Measurements from ENCODE around the gene TPRN.

The TPRN gene

DNA sequence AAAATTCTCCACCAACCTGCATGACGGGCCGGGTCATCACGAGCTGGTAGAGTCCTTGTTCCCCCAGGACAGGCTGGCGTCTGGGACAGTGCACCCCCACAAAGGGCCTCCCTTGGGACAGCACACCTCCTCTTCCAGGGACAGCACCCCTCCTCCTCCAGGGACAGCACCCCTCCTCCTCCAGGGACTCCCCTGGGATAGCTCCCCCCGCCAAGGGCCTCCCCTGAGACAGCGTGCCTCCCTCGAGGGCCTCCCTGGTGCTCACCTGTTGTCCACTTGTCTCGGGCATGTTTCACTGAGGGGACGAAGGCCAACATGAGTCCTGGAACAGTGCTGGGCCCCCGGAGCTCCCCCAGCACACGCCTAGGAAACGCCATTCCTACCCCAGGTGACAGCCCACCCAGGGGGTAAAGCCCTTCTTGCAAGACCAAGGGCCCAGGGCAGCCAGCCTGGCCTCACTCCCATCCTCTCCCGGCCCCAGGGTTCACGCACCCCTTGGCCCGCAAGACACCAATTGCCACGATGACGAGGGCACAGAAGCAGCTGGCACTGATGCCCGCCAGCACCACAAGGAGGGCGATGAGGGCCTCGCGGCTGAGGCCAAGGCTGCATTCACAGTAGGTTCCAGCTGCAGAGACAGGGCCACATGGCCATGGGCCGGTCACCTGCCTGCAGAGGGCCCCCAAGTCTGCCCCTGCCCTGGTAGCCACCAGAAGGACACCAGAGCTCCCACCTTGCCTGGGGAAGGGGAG lies 29.2 kb downstream of the TPRN start:
- DNase-seq, result no peak

DNA sequence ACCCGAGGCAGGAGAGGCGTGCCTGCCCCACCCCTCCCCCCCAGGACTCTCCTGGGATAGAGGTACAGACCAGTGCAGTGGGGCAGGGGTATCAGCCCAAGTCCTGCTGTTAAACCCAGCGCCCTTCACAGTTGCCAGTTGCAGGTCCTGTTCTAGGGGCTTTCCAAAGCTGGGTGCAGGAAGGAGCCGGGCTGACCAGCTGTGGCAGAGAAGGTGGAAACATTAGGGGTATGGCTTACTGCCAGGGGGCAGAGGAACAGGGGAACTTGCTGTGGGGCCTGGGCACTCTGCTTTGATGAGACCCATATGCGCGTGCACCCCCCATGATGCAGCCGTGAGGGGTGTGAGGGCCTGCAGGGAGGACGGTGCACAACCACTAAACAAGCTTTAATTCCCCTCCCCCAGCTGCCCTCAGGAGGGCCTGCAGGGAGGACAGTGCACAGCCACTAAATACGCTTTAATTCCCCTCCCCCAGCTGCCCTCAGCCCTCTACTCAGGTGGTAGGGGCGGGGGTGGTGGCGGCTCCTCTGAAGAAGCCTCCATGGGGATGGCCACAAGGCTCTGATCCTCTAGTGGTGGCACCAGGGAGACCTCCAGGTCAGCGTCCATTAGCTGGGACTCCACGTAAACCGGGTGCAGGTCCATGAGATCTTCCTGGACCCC lies 29.9 kb downstream of the TPRN start:
- DNase-seq, result no peak

DNA sequence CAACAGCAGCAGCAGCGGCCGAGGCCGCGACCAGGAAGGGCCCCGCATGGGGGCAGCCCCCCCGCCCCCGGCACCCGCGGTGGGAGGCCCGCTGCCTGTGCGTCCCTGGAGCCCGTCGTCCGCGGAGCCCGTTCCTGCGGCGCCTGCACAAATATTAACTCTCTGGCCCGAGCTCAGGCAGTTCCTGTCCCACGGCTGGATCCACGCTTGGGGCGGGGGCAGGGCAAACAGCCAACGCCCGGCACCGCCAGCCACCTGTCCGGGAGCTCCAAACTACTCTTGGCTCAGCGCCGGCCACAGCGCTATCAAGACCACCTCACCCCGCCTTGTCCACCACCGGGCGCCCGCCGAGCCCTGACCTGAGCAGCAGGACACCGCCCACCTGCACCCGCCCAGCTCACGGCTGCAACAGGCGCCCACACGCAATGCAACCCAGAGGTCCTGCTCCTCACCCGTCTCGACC lies 30.6 kb downstream of the TPRN start, which contains the start of gene LRRC26:
TSS of gene LRRC26 (minus strand) at position 156 of the 463 bp plus-strand sequence. CDS start at position 48, 108 bp downstream.
- no peak for DNase-seq

DNA sequence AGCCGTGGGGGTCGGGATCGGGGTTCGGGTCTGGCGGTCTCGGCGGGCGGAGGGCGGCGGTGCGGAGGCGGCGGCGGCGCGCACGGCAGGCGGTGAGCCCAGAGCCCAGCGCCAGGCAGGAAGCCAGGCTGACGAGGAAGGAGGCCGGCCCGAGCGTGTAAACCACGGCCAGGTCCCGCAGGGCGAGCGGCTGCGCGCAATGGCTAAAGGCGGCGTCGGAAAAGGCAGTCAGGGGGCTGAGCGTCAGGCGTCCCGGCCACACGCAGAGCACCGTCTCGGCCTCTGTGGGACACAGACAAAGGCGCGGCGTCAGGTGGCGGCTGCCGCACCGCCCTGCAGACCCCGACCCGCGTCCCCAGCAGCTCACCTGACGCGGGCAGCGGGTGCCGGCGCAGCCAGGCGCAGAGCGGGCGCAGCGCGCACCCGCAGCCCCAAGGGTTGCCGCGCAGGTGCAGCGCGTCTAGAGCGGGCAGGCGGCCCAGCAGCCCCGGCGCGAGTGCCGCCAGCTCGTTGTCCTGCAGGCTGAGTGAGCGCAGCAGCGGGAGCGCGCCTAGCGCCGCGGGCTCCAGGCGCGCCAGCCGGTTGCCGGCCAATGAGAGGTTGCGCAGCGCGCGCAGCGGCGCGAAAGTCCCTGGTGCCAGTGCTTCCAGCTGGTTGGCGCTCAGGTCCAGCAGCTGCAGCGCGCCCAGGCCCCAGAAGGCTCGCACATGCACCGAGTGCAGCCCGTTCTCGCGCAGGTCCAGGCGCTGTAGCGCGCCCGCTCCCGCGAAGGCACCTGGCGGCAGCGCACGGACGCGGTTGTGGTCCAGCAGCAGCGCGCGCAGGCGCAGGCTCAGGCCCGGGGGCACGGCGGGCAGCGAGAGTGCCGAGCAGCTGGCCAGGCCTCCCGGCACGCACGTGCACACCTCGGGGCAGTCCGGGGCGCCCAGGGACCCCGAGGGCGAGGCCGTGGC lies 31.4 kb downstream of the TPRN start:
- DNase-seq, result no peak

DNA sequence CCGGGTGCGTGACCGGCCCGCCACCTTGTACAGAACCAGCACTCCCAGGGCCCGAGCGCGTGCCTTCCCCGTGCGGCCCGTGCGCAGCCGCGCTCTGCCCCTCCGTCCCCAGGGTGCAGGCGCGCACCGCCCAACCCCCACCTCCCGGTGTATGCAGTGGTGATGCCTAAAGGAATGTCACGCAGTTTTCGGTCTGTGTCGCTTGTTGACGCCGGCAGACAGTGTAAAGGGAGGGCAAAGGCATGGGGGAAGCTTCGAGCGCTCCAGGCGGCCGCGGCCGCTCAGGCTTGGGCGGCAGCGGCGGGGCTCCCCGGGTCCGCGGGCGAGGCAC lies 32.0 kb downstream of the TPRN start:
- no peak for DNase-seq

DNA sequence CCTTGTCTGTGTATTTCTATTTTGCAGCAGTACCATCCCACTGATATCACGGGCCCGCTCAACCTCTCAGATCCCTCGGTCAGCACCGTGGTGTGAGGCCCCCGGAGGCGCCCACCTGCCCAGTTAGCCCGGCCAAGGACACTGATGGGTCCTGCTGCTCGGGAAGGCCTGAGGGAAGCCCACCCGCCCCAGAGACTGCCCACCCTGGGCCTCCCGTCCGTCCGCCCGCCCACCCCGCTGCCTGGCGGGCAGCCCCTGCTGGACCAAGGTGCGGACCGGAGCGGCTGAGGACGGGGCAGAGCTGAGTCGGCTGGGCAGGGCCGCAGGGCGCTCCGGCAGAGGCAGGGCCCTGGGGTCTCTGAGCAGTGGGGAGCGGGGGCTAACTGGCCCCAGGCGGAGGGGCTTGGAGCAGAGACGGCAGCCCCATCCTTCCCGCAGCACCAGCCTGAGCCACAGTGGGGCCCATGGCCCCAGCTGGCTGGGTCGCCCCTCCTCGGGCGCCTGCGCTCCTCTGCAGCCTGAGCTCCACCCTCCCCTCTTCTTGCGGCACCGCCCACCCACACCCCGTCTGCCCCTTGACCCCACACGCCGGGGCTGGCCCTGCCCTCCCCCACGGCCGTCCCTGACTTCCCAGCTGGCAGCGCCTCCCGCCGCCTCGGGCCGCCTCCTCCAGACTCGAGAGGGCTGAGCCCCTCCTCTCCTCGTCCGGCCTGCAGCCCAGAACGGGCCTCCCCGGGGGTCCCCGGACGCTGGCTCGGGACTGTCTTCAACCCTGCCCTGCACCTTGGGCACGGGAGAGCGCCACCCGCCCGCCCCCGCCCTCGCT lies 32.6 kb downstream of the TPRN start:
- DNase-seq, result no peak

DNA sequence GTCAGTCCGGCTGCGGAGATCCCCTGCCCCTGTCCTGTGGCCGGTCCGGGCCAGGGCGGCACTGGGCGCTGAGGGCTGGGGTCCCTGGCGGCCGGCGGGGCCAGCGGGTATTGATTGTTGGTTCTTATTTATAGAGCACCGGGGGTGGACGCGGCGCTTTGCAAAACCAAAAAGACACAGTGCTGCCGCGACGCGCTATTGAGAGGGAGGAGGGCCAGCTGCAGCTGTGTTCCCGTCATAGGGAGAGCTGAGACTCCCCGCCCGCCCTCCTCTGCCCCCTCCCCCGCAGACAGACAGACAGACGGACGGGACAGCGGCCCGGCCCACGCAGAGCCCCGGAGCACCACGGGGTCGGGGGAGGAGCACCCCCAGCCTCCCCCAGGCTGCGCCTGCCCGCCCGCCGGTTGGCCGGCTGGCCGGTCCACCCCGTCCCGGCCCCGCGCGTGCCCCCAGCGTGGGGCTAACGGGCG lies 33.2 kb downstream of the TPRN start:
- DNase-seq, result no peak

DNA sequence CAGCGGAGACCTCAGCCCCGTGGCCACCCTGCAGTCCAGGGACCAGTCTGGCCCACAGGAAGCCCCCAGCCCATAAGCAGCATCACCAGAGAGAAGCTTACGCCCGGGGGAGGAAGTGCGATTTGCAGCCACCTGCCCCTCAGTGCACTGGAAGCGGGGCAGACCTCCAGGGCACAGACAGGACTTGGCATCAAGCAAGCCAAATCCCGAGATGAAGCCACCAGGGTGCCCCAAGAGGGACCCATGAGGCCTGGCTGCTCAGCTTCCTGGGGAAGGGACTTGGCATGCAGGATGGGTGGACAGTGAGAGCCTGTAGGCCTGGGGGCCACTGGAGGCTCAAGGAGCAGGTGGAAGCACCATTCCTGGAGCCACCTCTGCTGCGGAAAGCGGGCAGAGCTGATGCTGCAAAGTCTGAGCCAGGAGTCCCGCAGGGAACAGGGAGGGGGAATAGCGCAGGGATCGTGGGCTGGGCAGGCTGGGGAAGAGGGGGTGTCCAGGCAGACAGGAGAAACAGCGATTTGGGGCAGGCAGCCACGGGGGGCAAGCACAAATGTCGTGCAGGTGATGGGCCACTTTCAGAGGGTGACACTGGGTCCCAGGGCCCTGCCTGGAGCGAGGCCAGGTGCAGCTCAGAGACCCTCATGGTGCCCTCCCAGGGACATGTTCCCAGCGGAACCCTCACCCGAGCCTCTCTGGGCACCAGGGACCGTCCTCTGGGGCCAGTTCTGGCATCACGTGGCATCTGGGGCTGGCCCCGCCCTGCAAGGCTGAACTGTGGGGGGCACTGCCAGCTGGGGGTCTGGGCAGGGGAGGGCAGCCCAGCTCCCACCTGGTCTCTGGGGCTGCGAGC lies 33.9 kb downstream of the TPRN start:
- no peak for DNase-seq

DNA sequence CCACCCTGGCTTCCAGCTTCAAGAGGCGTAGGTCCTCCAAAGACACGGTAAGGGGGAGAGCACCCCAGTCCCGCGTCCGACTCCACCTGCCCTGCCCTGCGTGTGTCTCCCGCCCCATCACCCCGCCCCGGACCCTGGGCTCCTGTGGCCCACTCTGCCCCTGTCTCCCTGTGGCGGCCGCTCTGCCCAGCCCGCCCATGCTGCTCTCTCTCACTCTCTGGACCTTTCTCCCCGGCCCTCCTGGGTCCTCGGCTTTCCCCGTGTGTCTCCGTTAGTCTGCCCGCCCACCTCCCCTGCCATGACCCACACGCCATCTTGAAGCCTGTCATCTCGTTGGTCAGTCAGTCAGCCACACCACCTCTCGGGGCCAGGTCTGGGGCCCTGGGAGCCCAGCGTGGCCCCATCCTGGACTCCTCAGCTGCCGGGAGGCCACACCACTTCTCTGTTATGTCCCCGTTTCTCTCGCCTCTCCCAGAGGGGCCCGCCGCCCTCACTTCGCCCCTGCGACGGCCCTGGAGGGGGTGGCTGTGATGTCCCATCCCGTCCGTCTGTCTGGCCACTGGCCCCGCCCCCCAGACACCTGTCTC lies 35.2 kb downstream of the TPRN start:
- no peak for DNase-seq

DNA sequence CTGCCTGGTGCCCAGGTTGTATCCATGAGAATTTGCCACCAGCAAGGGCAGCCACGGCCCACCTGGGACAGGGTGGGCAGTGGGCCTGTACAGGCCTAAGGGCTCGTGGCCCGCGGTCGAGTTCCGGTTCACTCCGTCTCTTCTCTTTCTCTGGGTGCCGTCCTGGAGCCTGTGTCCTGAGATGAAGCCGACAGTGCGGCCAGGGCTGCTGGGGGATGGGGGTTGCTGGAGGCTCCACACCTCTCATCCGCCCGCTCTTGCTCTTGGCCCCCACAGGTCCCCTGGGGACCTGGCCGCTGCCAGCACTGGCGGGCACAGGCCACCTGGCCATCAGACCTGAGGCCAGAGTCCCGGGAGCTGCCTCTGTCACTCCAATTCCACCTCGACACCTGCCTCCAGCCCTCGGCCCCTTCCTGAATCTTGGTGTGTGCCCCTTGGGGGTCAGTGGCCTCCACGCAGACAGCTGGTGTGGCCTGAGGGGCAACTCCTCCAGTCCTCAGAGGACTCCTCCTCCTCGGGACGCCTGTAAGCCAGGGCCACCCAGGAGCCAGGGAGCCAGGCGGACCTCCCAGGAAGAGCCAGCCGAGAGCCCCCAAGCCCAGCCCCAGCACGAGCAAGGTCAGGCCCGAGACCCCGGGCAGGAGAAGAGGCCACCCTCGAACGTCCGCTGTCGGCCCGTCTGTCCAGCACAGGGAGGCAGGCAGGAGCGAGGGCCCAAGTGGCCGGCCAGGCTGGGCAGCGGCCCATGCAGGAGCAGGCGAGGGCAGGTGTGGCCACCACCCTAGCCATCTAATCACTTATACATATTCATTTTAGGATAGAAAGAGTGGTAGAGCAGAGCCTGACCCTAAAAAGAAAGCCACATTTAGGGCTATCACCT lies 35.9 kb downstream of the TPRN start:
- DNase-seq, result no peak

DNA sequence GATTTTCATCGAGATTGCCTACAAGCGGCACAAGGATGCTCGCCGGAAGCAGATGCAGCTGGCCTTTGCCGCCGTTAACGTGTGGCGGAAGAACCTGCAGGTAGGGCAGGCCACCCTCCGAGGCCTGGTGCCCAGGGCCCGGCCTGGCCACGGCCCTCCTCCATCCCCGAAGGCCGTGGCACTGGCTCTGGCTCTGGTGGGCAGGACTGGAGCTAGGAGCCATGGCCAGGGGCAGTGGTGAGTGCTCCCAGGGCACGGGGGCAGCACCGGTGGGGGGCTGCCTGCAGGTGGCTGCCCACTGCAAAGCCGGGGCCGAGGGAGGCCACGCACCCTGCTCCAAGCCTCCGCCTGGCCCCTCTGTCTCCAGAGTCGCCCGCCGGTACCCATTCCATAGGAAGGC lies 36.7 kb downstream of the TPRN start:
- DNase-seq, result no peak

DNA sequence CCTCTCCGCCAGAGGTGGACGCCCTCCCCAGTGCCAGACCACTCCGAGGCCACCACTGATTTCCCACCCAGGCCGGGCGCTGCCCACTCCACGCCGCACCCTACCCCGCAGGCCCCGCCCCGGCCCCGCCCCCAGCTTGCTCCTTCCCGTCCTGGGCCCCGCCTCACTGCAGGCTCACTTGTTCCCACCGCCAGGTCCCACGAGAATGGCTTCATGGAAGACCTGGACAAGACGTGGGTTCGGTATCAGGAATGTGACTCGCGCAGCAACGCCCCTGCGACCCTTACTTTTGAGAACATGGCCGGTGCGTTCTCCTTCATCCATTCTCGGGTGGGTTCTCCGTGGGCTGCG lies 37.2 kb downstream of the TPRN start:
- DNase-seq, result no peak

DNA sequence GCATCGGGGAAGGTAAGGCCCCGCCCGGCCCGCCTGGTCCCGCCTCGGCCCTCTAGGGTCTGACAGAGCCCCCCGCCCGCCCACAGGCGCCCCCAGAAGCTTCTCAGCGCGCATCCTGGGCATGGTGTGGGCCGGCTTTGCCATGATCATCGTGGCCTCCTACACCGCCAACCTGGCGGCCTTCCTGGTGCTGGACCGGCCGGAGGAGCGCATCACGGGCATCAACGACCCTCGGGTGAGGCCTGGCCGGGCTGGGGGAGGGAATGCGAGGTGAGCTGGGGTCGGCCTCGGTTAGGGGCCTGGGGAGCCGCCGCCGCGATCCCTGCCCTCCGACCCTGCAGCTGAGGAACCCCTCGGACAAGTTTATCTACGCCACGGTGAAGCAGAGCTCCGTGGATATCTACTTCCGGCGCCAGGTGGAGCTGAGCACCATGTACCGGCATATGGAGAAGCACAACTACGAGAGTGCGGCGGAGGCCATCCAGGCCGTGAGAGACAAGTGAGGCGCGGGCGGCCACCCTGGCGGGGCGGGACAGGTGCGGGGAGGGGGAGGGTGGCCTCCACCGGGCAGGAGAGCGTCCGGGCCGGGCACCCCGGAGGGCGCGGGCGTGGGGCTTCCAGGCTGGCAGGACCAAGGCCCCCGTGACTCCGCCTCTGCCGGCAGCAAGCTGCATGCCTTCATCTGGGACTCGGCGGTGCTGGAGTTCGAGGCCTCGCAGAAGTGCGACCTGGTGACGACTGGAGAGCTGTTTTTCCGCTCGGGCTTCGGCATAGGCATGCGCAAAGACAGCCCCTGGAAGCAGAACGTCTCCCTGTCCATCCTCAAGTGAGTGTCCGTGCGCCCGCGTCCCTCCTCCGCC lies 37.8 kb downstream of the TPRN start:
- no peak for DNase-seq

DNA sequence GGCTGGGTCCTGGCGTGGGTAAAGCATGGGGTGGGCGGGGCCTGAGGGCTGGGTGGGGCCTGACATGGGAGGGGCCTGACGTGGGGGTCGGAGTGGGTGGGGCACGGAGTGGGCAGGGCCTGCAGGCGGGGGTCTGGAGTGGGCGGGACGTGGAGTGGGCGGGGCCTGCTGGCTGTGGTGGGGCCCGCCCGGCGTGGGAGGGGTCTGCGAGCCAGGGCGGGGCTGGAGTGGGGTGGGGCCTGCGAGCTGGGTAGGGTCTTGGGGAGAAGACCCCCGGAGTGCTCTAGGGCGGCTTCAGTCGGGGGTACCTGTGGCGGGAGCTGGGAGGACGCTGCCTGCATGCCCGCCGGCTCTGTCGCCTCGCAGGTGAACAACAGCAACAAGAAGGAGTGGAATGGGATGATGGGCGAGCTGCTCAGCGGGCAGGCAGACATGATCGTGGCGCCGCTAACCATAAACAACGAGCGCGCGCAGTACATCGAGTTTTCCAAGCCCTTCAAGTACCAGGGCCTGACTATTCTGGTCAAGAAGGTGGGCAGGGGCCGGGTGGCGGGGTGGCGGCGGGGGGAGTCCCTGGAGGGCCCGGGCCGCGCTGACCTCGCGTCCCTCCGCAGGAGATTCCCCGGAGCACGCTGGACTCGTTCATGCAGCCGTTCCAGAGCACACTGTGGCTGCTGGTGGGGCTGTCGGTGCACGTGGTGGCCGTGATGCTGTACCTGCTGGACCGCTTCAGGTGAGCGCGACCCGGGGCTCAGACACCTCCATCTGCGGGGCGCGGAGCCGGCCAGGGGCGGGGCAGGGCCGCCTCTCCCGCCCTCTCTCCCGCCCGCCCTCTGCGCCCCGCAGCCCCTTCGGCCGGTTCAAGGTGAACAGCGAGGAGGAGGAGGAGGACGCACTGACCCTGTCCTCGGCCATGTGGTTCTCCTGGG lies 38.7 kb downstream of the TPRN start:
- DNase-seq, result no peak

DNA sequence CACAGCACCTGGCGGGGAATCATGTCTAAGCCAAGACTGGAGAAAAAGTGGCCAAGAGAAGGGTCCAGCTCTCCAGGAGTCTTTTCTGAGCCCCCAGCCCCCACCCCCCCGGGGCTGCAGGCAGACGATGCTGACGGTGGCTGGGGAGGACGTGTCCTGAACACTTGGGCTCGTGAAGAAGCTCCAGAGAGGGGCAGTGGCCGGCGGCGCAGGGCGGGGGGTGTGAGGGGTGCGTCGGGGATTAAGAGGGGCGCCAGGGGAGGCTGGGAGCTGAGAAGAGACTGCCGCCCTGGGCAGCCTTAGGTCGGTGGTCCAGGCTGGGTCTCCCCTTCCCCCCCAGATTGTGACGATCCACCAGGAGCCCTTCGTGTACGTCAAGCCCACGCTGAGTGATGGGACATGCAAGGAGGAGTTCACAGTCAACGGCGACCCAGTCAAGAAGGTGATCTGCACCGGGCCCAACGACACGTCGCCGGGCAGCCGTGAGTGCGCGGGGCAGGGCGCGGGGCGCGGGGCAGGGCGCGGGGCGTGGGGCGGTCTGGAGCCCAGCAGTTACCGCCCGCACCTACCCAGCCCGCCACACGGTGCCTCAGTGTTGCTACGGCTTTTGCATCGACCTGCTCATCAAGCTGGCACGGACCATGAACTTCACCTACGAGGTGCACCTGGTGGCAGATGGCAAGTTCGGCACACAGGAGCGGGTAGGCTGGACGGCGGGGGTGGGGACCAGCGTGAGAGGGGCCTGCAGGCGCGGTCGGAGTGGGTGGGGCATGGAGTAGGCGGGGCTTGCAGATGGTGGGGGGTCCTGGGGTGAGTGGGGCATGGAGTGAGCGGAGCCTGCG lies 39.6 kb downstream of the TPRN start:
- DNase-seq, result no peak

DNA sequence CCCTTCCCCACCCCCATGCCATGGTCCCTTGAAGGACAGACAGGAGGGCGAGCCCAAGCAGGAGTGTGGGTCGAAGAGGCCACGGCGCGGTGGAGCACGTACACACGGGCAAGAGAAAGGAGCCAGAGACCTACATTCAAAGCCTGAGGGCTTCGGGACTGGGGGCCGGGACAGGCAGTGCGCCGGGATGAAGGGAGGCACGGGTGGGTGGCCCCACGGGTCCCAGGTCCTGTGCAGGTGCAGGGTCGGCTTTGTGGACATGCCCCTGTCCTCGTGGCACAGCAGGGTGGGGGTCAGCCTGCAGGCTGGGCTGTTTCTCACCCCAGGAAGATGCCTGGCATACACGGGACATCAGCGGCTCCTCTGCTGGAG lies 40.5 kb downstream of the TPRN start:
- DNase-seq, result no peak

Measured in activated CD8-positive, alpha-beta memory T cell treated with anti-CD3 and anti-CD28 coated beads, Interleukin-2, amount 50 U/mL, for 4 hours (primary cell).